A673 (cell line): Measurements from ENCODE around the gene ZNF799. TPM values are rescaled to one million over a fixed set of nuclear protein-coding genes. Genes with fewer than 3 reads are reported as not detected.
A peak's percentile ranks its signal among the peaks of the same experiment; 100 is the strongest.

ENCODE experiments used
- Bru-seq: library from RNA; stranded (reverse); fragments of 400-500 nt; gene quantifications from one replicate; lab custom pipeline; 2021; lab: Mats Ljungman, UMichigan
- BruChase-seq, 2 experiments: library from RNA; stranded (reverse); fragments of 400-500 nt; gene quantifications; one replicate each; lab custom pipeline; 2021; lab: Mats Ljungman, UMichigan
- BruUV-seq: library from RNA; stranded (reverse); fragments of 400-500 nt; replicated peaks from 2 replicates; lab custom pipeline; 2021; lab: Mats Ljungman, UMichigan
- CTCF ChIA-PET: fragments of 300-600 bp; sonication (Branson Sonifier 250); formaldehyde crosslinking; loops from one replicate; lab custom pipeline; 2022; ENCODE audit warnings: antibody characterized with exemption; lab: Charles Lee
- POLR2A ChIA-PET: fragments of 300-600 bp; sonication (Branson Sonifier 250); formaldehyde crosslinking; loops from one replicate; lab custom pipeline; 2022; ENCODE audit warnings: antibody characterized with exemption; ENCODE audit not compliant: low non-redundant PET; lab: Charles Lee
- DNase-seq: peaks from one replicate; pipeline ENCODE4 v3.0.0-alpha.2; 2015; ENCODE audit warnings: low spot score
- H3K27ac ChIP-seq: fragments of 200-600 bp; sonication (generic); 2 replicates; pipeline ENCODE4 v1.5.1; 2016; ENCODE audit warnings: mixed run types, low read depth, mild to moderate bottlenecking, mixed read lengths, antibody characterized with exemption, low read length; ENCODE audit not compliant: poor library complexity, severe bottlenecking
- H3K27me3 ChIP-seq: fragments of 200-600 bp; sonication (generic); replicated peaks from 2 replicates; pipeline ENCODE4 v1.6.1; 2017; ENCODE audit warnings: mixed run types, low read depth, mild to moderate bottlenecking, mixed read lengths, antibody characterized with exemption, low read length; ENCODE audit not compliant: insufficient read depth, poor library complexity
- H3K36me3 ChIP-seq: fragments of 200-600 bp; sonication (generic); 2 replicates; pipeline ENCODE4 v1.6.1; 2016; ENCODE audit warnings: mixed run types, mild to moderate bottlenecking, mixed read lengths, antibody characterized with exemption, low read length; ENCODE audit not compliant: insufficient read depth, poor library complexity, severe bottlenecking
- H3K4me1 ChIP-seq: fragments of 200-600 bp; sonication (generic); 2 replicates; pipeline ENCODE4 v1.6.1; 2017; ENCODE audit warnings: mixed run types, mild to moderate bottlenecking, mixed read lengths, antibody characterized with exemption, low read length; ENCODE audit not compliant: insufficient read depth, poor library complexity, severe bottlenecking
- H3K4me3 ChIP-seq: fragments of 200-600 bp; sonication (generic); 2 replicates; pipeline ENCODE4 v1.5.1; 2016; ENCODE audit warnings: low read depth, mixed run types, mild to moderate bottlenecking, mixed read lengths, low read length; ENCODE audit not compliant: poor library complexity, severe bottlenecking
- H3K9me3 ChIP-seq: fragments of 200-600 bp; sonication (generic); 2 replicates; pipeline ENCODE4 v1.6.1; 2016; ENCODE audit warnings: mixed run types, low read depth, mild to moderate bottlenecking, mixed read lengths, antibody characterized with exemption, low read length; ENCODE audit not compliant: poor library complexity, severe bottlenecking
- EZH2 ChIP-seq: fragments of 200-600 bp; sonication (generic); IDR thresholded peaks from 2 replicates; pipeline ENCODE4 v1.6.1; 2017; ENCODE audit warnings: borderline replicate concordance, low read depth, mild to moderate bottlenecking, mixed read lengths, antibody characterized with exemption, low read length; ENCODE audit not compliant: poor library complexity, severe bottlenecking
- intact Hi-C: fragments of 100-400 bp; cut with micrococcal nuclease; formaldehyde crosslinking; loops from one replicate; pipeline ENCODE4 v1.10.0; 2022; ENCODE audit not compliant: unreplicated experiment
- long read RNA-seq: library from polyadenylated mRNA; stranded (forward); transcript quantifications from one replicate; pipeline ENCODE4 v2.0.0, GENCODE V29; 2022
- total RNA-seq: library from RNA; stranded (reverse); gene quantifications from 2 replicates; pipeline ENCODE4 v1.2.3, GENCODE V29; 2021
- TF ChIP-seq, protein P1 (sequence below): fragments of 300-800, 200-600 bp; sonication (generic); conservative IDR thresholded peaks from 2 replicates; pipeline ENCODE4 v1.5.1; 2017; ENCODE audit warnings: low read depth, mild to moderate bottlenecking, antibody characterized with exemption, low read length, moderate library complexity, mixed read lengths

ZNF799 gene
- total RNA-seq (2.8 and 3.0 TPM in 2 replicates), Bru-seq, nascent RNA (percentile 63 among the genes with signal in this experiment), BruChase-seq, experiment 1, labeled RNA remaining after a 2-hour chase (percentile 70 among the genes with signal in this experiment), BruChase-seq, experiment 2, labeled RNA remaining after a 6-hour chase (percentile 52 among the genes with signal in this experiment)
- long read RNA-seq, transcript ZNF799-202 (4 exons, 2,583 nt), result major isoform, 5 of 5 reads
- long read RNA-seq, partial matches to known transcripts, result 0 of 5 reads
- long read RNA-seq, other reads (novel, unspliced or antisense), result 0 of 5 reads

DNA sequence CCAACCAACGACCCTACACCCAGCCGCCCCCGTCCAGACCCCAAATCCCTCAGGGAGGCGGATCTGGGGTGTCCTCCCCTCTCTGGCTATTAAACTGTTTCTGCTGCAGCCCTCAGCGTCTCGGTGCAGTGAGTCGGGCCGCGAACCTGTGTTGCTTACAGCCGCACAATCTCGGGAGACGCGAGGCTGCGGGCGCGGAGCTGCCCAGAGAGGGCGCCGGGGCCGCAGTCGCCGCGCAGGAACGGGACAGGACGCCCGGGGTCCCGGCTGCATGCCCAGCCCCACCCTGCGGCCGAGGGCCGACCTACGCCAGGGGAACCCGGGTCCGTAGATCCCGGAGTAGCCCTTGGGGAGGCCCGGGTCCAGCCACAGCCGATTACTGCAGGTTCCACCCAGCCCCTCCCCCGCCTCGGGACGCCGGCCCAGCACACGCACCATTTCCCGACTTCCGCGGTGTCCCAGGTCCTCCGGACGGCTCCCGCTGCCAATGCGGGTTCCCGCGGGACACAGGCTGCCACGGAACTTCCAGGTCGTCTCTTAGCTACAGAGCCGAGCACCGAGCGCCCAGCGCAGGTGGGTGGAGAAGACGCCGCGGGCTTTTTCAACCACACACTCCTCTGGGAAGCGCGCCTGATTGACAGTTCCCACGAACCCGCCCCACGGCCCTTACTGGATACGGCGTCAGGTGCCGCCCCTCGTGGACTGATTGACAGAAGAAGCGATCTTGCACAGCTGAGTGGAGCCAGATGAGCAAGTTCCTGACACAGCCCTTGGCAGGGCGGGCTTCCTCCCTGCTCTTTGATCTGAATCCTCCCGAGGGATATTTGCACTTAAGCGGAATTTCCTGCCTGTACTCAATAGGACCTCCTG, at the start of gene ZNF799:
Gene ZNF799 (minus strand): TSS at position 639 of the 870 bp plus-strand sequence. CDS start 201 bp downstream, at position 438.
- H3K9me3 ChIP-seq, result peaks cover 5% of the 10 kb centered on the region
- ChIA-PET CTCF (no interaction called here), POLR2A (no interaction called here)
- peak; percentile 98 for DNase-seq
- BruUV-seq, result no TSS peak
- H3K4me3 ChIP-seq, result peak within 1 kb of the TSS; percentile 84
- no peaks in the 10 kb centered on the region for H3K36me3 ChIP-seq
- no peak within 1 kb of the TSS for H3K27ac ChIP-seq
- intact Hi-C loops, result no loop called here
- H3K27me3 ChIP-seq, result no peaks in the 10 kb centered on the region
- H3K4me1 ChIP-seq, result no peaks in the 10 kb centered on the region
- TF ChIP-seq, protein P1, sequence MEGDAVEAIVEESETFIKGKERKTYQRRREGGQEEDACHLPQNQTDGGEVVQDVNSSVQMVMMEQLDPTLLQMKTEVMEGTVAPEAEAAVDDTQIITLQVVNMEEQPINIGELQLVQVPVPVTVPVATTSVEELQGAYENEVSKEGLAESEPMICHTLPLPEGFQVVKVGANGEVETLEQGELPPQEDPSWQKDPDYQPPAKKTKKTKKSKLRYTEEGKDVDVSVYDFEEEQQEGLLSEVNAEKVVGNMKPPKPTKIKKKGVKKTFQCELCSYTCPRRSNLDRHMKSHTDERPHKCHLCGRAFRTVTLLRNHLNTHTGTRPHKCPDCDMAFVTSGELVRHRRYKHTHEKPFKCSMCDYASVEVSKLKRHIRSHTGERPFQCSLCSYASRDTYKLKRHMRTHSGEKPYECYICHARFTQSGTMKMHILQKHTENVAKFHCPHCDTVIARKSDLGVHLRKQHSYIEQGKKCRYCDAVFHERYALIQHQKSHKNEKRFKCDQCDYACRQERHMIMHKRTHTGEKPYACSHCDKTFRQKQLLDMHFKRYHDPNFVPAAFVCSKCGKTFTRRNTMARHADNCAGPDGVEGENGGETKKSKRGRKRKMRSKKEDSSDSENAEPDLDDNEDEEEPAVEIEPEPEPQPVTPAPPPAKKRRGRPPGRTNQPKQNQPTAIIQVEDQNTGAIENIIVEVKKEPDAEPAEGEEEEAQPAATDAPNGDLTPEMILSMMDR, result no peak
- TF ChIP-seq EZH2, result no peak

DNA sequence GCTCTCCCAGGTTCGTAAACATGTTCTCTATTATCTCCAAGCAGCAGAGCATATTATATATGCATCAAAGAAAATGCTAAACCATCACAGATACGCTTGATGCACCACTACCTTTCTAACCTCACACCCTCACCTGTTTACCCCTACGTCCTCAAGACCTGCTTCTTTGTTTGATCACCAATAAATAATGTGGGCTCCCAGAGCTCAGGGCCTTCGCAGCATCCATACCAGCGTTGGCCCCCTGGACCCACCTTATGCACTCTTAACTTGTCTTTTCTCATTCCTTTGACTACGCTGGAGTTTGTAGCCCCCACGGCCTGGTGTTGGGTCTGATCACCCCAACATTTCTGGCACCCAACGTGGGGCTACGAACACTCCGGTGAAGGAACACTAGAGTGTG, 49.8 kb upstream of the ZNF799 start:
- CTCF ChIA-PET, result no interaction called here
- Histone ChIP-seq H3K27ac (no peak overlapping the region), H3K27me3 (no peaks in the 10 kb centered on the region), H3K4me3 (no peak overlapping the region), H3K9me3 (peaks cover 16% of the 10 kb centered on the region), H3K36me3 (no peaks in the 10 kb centered on the region), H3K4me1 (no peaks in the 10 kb centered on the region)
- POLR2A ChIA-PET, result no interaction called here
- BruUV-seq, result no TSS peak
- TF ChIP-seq EZH2, result no peak
- TF ChIP-seq, protein P1, result no peak
- DNase-seq, result no peak
- intact Hi-C loops, result no loop called here

DNA sequence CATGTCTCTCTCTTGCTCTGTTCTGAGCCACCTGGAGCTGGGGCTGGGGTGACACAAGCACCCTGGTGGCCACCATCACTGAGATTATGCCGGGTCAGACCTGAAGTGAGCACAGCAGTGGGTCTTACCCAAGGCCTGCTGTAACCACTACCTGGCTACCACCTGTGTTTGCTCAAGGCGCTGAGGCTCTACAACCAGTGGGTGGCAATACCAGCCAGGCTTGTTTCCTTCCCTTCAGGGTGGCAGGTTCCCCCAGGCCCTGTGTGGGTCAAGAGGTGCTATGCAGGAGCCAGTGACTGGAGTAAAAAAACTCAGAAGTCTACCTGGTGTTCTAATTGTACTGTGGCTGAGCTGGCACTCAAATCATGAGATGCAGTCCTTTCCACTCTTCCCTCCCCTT, 47.7 kb upstream of the ZNF799 start:
- Histone ChIP-seq H3K9me3 (peaks cover 16% of the 10 kb centered on the region), H3K4me3 (no peak overlapping the region), H3K27ac (no peak overlapping the region), H3K27me3 (no peaks in the 10 kb centered on the region), H3K4me1 (no peaks in the 10 kb centered on the region), H3K36me3 (no peaks in the 10 kb centered on the region)
- POLR2A ChIA-PET, result no interaction called here
- TF ChIP-seq, protein P1, result no peak
- no peak for TF ChIP-seq EZH2
- no TSS peak for BruUV-seq
- no peak for DNase-seq
- intact Hi-C loops, result no loop called here
- CTCF ChIA-PET, result no interaction called here
